Astrocyte (in vitro differentiated cells and primary cell): ENCODE measurements around the gene TBC1D16.

Source experiments
- EZH2 ChIP-seq: IDR thresholded peaks from 2 replicates; pipeline ENCODE4 v1.6.1; 2012; ENCODE audit warnings: mild to moderate bottlenecking, low read length, inconsistent platforms; ENCODE audit not compliant: insufficient read depth
- TF ChIP-seq, protein P1 (sequence below): IDR thresholded peaks from 2 replicates; pipeline ENCODE4 v1.5.1; 2011; ENCODE audit warnings: low read depth, mild to moderate bottlenecking, inconsistent platforms, low read length, moderate library complexity; ENCODE audit not compliant: insufficient read depth

DNA sequence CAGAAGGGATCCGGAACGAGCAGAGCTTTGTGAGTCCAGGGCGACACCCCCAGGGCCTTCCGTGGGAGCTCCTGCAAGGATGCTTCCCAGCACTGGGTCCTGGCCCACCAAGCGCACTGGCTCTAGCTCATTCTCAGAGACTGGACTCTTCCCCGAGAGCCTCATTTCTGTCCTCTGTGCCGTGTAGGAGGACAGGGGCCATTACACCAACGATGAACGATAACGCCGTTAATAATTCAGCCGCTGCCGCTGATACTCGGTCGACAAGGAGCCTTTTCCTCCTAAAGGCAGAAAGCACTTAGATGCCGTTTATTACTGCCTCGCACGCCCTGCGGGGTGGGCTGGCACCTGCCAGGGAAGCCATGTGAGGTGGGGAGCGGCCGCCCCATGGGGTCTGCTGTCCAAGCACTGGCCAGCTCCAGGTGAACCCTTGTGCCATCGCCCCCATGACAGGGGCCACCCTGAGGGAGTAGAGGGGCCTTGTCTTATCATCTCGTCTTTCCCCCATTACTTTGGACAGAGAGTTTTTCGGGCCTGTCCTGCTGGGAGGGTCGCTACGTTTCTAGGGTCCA is 33.5 kb downstream of the TBC1D16 start:
- TF ChIP-seq, protein P1, sequence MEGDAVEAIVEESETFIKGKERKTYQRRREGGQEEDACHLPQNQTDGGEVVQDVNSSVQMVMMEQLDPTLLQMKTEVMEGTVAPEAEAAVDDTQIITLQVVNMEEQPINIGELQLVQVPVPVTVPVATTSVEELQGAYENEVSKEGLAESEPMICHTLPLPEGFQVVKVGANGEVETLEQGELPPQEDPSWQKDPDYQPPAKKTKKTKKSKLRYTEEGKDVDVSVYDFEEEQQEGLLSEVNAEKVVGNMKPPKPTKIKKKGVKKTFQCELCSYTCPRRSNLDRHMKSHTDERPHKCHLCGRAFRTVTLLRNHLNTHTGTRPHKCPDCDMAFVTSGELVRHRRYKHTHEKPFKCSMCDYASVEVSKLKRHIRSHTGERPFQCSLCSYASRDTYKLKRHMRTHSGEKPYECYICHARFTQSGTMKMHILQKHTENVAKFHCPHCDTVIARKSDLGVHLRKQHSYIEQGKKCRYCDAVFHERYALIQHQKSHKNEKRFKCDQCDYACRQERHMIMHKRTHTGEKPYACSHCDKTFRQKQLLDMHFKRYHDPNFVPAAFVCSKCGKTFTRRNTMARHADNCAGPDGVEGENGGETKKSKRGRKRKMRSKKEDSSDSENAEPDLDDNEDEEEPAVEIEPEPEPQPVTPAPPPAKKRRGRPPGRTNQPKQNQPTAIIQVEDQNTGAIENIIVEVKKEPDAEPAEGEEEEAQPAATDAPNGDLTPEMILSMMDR = no peak
- no peak for TF ChIP-seq EZH2
